ENCODE results near the gene IRF7. TPM values are rescaled to one million over a fixed set of nuclear protein-coding genes. Genes with fewer than 3 reads are reported as not detected.
A peak's percentile ranks its signal among the peaks of the same experiment; 100 is the strongest.

IRF7 gene
- total RNA-seq, 1 donor from 2014 or later, result 75.4 TPM

DNA sequence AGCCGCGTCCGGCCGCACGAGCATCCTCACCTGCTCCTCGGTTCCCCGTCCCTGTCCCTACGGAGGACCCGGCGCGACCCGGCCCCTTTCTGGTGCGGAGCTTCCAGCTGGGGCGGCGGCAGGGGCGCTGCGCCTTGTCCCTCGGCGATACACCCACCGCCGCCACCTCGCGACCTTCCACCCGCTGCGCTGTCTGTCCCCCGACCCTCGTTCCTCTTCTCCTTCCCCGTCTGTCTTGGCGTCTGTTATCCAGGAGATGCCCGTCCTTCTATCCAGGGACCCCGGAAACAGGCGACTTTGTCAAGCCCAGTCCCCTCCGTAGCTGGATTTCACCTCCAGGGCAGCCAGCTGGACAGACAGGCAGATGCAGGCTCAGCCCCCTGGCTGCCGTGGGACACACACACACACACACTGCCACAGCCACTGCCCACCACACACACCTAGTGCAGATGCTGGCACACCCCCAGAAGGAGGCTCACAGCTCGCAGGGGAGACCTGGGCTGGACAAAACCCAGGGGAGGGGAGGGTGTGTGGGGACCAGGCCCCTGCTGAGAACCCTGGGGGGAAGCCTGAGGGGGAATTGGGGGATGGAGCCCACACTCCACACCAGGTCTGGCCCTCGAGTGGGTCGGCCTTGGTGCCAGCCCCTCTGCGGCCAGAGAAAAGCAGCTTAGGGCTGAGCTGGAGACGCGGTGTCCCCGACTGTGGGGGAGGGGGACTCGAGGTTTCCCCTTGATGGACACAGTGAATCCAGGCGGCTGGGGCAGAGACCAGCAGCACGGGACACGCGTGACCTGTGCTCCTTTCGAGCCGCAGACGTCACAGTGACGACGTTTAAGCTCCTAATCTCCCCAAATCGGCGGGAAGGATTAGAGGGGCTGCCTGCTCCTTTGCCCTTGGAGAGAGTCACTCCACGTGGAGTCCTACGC is 22.1 kb upstream of the IRF7 start:
- Histone ChIP-seq H3K79me2 (ENCODE audit: insufficient read depth, low read length) (no peaks in the 10 kb centered on the region), H4K20me1 (ENCODE audit: insufficient read depth, low read length) (peaks cover 44% of the 10 kb centered on the region), H3K27me3 (ENCODE audit: insufficient read depth, low read length) (peaks cover 14% of the 10 kb centered on the region), H2AFZ (ENCODE audit: low read depth, low read length) (no peak overlapping the region), H3K36me3 (ENCODE audit: insufficient read depth, low read length) (no peaks in the 10 kb centered on the region), H3K27ac (ENCODE audit: low read depth, low read length) (no peak overlapping the region), H3K9me3 (ENCODE audit: insufficient read depth, low read depth, low read length) (no peaks in the 10 kb centered on the region), H3K9ac (ENCODE audit: low read length) (no peak overlapping the region), H3K4me1 (ENCODE audit: insufficient read depth, low read length) (peaks cover 11% of the 10 kb centered on the region), H3K4me3 (ENCODE audit: insufficient read depth, low read depth, low read length) (no peak overlapping the region), H3K4me2 (ENCODE audit: low read length) (peak overlapping the region; percentile 73)
- Mint-ChIP-seq H3K36me3 (ENCODE audit: low read depth, unreplicated experiment) (peaks cover 9% of the 10 kb centered on the region), H3K4me3 (ENCODE audit: unreplicated experiment) (peak overlapping the region; percentile 85), H3K9me3 (ENCODE audit: unreplicated experiment) (no peaks in the 10 kb centered on the region), H3K4me1 (ENCODE audit: low read depth, unreplicated experiment) (peaks cover 6% of the 10 kb centered on the region), H3K27me3 (ENCODE audit: low read depth, unreplicated experiment) (peaks cover 2% of the 10 kb centered on the region), H3K27ac (ENCODE audit: unreplicated experiment) (peak overlapping the region; percentile 77)
- FAIRE-seq, result no peak
- DNase-seq (ENCODE audit: low read depth), result no peak
- TF ChIP-seq, protein P1, sequence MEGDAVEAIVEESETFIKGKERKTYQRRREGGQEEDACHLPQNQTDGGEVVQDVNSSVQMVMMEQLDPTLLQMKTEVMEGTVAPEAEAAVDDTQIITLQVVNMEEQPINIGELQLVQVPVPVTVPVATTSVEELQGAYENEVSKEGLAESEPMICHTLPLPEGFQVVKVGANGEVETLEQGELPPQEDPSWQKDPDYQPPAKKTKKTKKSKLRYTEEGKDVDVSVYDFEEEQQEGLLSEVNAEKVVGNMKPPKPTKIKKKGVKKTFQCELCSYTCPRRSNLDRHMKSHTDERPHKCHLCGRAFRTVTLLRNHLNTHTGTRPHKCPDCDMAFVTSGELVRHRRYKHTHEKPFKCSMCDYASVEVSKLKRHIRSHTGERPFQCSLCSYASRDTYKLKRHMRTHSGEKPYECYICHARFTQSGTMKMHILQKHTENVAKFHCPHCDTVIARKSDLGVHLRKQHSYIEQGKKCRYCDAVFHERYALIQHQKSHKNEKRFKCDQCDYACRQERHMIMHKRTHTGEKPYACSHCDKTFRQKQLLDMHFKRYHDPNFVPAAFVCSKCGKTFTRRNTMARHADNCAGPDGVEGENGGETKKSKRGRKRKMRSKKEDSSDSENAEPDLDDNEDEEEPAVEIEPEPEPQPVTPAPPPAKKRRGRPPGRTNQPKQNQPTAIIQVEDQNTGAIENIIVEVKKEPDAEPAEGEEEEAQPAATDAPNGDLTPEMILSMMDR (IDR thresholded peaks at IDR 0.05; ENCODE audit: insufficient read depth, low read depth, low read length), result no peak
- TF ChIP-seq EZH2 (IDR thresholded peaks at IDR 0.05; ENCODE audit: insufficient read depth, low read length), result peak; percentile 76

DNA sequence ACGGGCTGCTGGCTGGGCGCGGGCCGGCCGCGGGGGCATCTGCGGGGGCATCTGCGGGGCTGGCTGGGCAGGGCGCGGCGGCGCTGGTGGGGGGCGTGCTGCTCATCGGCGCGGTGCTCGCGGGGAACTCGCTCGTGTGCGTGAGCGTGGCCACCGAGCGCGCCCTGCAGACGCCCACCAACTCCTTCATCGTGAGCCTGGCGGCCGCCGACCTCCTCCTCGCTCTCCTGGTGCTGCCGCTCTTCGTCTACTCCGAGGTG is 21.5 kb upstream of the IRF7 start:
- no peak overlapping the region for H3K27ac ChIP-seq (ENCODE audit: low read depth, low read length)
- TF ChIP-seq EZH2 (IDR thresholded peaks at IDR 0.05; ENCODE audit: insufficient read depth, low read length), result no peak
- TF ChIP-seq, protein P1 (IDR thresholded peaks at IDR 0.05; ENCODE audit: insufficient read depth, low read depth, low read length), result no peak
- H3K9me3 ChIP-seq (ENCODE audit: insufficient read depth, low read depth, low read length), result no peaks in the 10 kb centered on the region
- H3K79me2 ChIP-seq (ENCODE audit: insufficient read depth, low read length), result no peaks in the 10 kb centered on the region
- DNase-seq (ENCODE audit: low read depth) (no peak), FAIRE-seq (no peak)
- peaks cover 11% of the 10 kb centered on the region for H3K4me1 ChIP-seq (ENCODE audit: insufficient read depth, low read length)
- H4K20me1 ChIP-seq (ENCODE audit: insufficient read depth, low read length), result peaks cover 39% of the 10 kb centered on the region
- Mint-ChIP-seq H3K36me3 (ENCODE audit: low read depth, unreplicated experiment) (peaks cover 9% of the 10 kb centered on the region), H3K27me3 (ENCODE audit: low read depth, unreplicated experiment) (peaks cover 2% of the 10 kb centered on the region), H3K4me1 (ENCODE audit: low read depth, unreplicated experiment) (peaks cover 6% of the 10 kb centered on the region), H3K27ac (ENCODE audit: unreplicated experiment) (peak overlapping the region; percentile 58), H3K9me3 (ENCODE audit: unreplicated experiment) (no peaks in the 10 kb centered on the region), H3K4me3 (ENCODE audit: unreplicated experiment) (peak overlapping the region; percentile 85)
- peaks cover 14% of the 10 kb centered on the region for H3K27me3 ChIP-seq (ENCODE audit: insufficient read depth, low read length)
- H3K4me2 ChIP-seq (ENCODE audit: low read length), result peak overlapping the region; percentile 73
- H3K9ac ChIP-seq (ENCODE audit: low read length), result no peak overlapping the region
- H2AFZ ChIP-seq (ENCODE audit: low read depth, low read length), result no peak overlapping the region
- no peaks in the 10 kb centered on the region for H3K36me3 ChIP-seq (ENCODE audit: insufficient read depth, low read length)
- H3K4me3 ChIP-seq (ENCODE audit: insufficient read depth, low read depth, low read length), result no peak overlapping the region

Data from astrocyte (in vitro differentiated cells and primary cell).